Sciatic nerve (tissue), 2 donors: ENCODE results near the gene CDH22. TPM values are rescaled to one million over a fixed set of nuclear protein-coding genes. Genes with fewer than 3 reads are reported as not detected.
A peak's percentile ranks its signal among the peaks of the same experiment; 100 is the strongest.

Source experiments
- ATAC-seq: fragments of 200-7000 bp; cut with Tn5 transposase; one replicate; pipeline ENCODE4 v1.9.1; 2020; ENCODE audit warnings: mild to moderate bottlenecking, moderate library complexity
- DNase-seq: peaks from one replicate; pipeline ENCODE4 v3.0.0-alpha.2; 2020; ENCODE audit warnings: low spot score
- intact Hi-C: fragments of 100-400 bp; cut with DNase I; formaldehyde crosslinking; loops from one replicate; pipeline ENCODE4 v1.14.2; 2022
- total RNA-seq: library from RNA; stranded (reverse); fragmentation: NEBNext Ultra II Directional; extraction: Animal tissue kit (Norgen Biotek cat#: 25700); gene quantifications from one replicate; pipeline ENCODE4 v1.2.1, GENCODE V29; 2021
- donor health status: DM: no; HTN: no; CAD: no.
- donor health status: DM: no; HTN: no; CAD: no.

CDH22 gene
- total RNA-seq, 1 donor from 2014 or later: 0.40 TPM

DNA sequence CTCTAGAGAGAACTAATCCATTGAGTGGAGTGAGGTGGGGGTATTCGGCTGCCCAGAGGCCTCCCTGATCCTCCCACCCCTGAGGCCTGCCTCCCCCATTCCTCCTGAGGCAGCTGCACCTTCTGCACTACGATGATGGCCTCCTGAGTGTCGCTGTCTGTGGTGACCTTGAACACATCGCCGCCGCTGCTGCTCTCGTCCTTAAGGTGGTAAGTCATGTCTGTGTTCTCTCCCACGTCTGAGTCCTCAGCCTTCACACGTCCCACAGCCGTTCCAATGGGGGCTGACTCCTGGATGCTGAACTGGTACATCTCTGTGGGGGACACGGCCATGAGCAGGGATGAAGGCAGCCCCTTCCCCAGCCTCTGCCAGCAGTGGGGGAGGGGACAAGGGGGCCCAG lies 95.4 kb downstream of the CDH22 start:
- ATAC-seq: no peak
- intact Hi-C loops: no loop called here
- DNase-seq: no peak

DNA sequence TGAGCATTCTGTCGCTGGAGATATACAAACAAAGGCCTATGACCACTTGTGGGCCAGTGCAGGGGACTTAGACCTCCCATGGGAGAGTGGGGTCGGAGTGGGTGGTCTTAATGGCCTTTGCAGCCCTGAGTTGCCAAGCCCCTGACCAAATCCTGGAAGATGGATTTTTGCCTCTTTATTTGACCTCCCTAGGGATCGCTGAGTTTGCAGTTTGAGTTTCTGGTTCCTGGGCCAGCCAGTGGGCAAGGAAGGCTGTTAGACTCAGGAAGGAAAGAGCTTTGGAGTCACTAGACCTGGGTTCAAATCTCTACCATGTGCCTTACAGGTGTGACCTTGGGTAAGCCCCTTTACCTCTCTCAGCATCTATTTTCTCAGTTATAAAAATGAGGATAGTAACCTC lies 96.0 kb downstream of the CDH22 start:
- ATAC-seq: no peak
- DNase-seq: no peak
- intact Hi-C loops: no loop called here

DNA sequence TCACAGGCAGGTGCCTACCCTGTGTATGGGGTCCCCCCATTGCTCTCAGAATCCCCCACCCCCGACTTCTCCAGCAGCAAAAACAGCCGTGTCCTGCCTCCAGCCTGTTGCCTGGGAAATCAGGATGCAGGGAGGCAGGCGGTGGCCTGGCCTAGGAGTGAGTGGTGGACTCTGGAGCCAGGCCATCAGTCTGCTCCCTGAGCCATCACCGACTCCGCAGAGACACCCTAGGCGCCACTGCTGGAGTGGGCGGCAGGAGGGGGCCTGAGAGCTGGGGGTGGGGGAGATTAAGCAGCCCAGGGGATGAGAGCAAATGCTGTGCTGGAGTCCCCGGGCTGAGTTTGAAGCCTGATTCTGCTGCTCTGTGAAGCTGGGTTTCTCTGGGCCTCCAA lies 97.0 kb downstream of the CDH22 start:
- intact Hi-C loops: no loop called here
- no peak for DNase-seq

DNA sequence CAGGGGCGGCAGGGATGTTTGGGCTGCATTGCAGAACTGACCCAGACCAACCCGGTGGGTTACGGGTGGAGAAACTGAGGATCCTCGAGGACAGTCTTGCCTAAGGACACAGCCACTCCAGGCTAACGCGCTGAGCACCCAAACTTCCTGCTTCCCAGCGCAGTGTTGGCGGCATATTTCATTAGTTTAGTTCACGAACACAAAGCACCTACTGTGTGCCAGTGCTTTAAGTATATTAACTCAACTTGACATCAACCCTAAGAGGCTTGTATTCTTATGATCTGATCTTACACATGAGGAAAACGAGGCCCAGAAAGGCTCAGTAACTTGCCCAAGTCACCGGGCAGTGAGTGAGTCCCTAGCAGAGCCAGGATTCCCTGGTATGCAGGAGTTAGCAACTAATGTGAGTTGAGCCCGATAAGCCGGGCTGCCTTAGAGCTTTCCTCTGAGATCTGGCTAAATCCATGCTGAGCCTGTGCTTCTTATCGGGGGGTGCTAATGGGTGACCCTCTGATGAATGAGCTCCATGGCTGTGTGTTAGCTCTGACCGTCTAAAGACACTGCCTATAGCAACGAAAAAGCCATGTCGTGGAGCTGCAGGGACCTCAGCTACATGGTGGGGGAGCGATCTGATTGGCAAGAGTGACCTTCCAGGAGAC lies 97.5 kb downstream of the CDH22 start:
- DNase-seq (no peak), ATAC-seq (no peak)
- intact Hi-C loops: no loop called here

More for the DNA sequence above, 97.0 kb downstream of the CDH22 start:
- ATAC-seq: no peak

DNA sequence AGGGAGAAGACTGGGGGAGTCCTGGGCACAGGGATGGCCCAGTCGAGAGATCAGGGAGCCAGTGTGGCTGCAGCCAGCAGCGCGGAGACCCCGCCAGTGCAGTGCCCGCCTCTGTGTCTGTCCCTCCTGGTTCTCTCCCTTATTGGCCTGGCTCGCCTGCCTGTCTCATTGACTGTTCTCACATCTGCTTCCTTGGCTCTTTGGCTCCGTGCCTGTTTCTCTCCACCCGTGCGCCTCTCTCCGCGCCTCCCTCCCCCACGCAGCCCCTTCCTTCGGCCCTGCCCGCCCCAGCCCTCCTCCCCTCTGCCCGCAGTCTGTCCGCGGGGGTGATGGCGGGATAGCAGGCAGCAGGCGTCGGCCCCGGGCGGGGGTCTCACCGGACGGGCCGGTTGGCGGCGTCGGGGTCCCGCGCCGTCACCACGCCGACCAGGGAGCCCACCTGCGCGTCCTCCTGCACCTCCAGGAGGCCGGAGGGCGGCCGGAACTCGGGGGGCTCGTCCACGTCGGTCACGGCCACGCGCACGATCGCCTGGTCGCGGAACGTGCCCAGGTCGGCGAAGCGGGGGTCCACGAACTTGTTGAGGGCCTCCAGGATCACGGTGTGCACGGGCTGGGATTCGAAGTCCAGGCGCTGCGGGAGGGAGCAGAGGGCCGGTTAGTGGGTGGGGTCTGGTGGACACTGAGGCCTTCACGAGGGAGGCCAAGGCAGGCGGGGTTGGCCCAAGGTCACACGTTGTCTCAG lies 98.2 kb downstream of the CDH22 start:
- DNase-seq (no peak), ATAC-seq (no peak)
- intact Hi-C loops: no loop called here

DNA sequence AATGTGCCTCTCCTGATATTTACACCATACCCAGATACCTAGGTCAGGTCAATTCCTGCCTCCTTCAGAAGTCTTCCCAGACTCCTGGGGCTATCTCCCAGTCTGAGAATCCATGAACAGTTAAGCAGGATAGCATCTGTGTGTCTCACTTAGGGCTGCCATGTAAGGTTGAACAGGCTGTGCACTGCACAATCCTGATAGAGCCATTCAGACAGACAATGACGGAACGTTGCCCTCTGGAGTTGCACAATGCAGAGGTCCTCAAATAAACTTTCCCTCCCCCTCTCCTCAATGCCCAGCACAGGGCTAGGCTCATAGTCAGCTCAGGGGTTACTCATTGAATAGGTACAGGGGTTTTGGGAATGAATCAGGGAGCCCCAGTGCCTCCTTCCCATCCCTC lies 100.5 kb downstream of the CDH22 start:
- DNase-seq (no peak), ATAC-seq (no peak)
- intact Hi-C loops: no loop called here

DNA sequence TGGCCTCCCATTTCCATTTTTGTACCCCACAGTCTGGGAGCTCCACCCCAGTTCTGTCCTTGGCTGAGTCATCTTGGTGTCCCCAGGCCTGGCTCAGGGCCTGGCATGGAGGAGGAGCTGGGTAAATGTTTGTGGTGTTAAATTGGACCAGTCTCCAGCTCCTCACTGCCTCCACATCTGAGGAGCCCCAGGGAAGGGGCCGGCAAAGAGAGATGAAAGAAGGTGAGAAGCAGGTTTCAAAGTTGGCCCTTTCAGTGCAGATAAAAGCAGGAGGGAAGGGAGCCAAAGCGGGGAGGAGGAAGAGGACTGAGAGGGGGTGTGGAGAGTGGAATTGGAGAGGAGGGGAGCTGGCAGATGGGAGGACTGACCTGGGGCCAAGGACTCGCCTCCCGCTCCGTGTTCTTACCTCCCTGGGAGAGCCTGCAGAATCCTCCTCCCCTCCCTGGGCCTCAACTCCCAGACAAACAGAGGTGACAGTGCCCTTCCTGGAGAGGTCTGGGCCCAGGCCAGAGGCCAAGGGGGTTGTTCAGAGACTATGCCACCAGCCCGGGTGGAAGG lies 101.2 kb downstream of the CDH22 start:
- intact Hi-C loops: no loop called here
- ATAC-seq (no peak), DNase-seq (no peak)

DNA sequence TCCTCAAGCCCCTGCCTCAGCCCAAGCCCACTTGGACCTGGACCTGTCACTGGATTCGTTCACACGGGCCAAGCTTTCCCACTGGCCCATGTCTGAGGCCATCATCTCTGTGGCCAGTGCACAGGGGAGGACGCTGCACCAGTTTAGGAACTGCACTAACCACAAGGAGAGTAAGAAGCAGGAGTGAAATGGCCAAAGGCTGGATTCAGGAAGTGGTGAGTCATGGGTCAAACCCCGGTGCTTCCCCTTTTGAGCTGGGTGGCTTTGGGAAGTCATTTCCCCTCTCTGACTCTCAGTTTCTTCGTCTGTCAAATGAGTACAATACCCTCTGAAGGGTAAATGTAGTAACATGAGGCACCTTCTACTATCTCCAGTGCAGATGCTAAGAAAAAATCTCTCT lies 102.3 kb downstream of the CDH22 start:
- intact Hi-C loops: no loop called here
- ATAC-seq (peak; percentile 71), DNase-seq (no peak)

DNA sequence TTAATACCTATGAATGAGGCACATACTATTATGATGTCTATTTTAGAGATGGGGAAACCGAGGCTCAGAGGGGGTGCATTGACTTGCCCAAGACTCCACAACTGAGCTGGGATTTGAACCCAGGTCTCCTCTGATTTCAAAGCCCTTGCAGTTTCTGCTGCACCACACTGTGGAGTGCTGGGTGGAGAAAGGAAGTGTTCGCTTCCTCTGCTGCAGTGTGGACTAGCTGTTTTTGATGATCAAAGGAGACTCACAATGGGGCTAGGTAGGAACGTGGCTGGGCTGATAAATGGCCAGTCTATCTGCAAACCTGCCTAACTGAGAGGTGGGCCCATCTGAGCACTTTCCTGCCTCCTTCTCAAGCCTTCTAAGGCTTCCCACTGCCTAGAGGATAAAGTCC lies 102.9 kb downstream of the CDH22 start:
- intact Hi-C loops: no loop called here
- ATAC-seq: no peak
- no peak for DNase-seq

DNA sequence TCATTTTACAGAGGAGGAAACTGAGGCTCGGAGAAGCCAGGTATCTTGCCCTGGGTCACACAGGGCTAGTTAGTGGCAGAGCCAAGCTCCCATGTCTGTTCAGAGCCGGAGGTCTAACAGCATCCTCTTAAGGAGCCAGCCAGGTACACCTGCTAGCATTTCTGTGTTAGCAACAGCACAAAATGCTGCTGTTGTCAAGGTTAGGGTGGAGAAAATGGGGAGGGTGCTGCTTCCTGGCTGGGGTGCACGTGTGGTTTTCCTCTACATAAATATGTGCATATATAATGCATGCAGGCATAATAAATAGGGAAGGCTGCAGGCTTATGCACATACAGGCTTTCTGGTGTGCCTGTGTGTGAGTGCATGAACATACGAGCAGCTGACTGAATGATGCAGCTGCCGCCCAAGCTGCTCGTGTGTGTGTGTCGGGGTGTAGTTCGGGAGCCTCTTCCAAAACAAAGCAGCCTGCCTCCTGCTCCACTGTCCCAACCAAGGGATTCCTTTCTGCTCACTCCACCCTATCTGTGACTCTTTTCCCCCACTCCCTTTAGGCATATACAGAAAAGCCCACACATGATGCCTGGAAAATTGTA lies 103.6 kb downstream of the CDH22 start:
- DNase-seq (no peak), ATAC-seq (no peak)
- intact Hi-C loops: no loop called here

DNA sequence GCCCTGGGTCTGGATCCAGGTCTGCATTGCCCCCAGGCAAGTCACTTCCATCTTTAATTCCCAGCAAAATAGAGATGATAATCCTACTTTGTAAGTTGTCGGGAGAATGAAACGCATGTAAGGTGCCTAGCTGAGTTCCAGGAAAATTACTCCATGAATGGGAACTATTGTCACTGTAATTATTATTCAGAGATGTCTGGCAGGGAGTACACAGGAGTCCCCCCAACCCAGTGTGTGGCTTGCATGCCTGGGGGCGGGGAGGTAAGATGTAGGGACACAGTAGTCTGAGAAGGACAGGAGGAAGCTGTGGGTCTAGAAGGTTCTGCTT lies 104.8 kb downstream of the CDH22 start:
- ATAC-seq (no peak), DNase-seq (no peak)
- intact Hi-C loops: no loop called here

DNA sequence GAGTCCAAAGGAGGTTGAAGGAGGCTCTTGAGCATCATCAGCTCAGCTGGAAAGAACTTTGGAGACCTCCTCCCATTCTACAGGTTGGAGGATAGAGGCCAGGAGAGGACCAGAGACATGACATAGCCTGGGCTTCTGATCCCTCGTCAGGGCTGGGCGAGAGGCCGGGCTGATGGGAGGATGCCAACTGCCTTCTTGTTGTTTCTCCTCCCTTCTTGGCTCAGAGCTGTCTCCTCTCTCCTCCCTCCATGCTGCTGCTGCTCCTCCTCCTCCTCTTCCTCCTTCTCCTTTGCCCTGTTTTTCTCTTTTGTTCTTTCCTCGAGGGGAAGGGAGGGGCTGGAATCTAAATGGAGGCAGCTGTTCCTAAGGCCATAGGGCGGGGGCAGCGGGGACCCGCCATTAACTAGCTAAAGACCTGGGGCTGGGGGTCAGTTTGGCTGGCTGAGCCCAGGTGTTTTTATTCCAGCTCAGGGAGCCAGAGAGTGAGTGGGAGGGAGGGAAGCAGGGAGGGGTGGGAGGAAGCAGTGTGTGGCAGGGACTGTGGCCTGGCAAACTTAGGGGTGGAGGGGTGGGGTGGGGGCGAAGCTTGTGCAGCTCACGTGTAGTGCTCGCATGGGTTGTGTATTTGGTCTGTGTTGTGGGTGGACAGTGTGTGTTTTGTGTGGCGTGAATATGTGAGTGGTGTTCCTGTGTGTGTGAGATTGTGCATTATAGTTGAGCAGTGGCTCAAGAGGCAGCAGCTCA lies 105.4 kb downstream of the CDH22 start:
- peak; percentile 72 for ATAC-seq
- peak; percentile 84 for DNase-seq

DNA sequence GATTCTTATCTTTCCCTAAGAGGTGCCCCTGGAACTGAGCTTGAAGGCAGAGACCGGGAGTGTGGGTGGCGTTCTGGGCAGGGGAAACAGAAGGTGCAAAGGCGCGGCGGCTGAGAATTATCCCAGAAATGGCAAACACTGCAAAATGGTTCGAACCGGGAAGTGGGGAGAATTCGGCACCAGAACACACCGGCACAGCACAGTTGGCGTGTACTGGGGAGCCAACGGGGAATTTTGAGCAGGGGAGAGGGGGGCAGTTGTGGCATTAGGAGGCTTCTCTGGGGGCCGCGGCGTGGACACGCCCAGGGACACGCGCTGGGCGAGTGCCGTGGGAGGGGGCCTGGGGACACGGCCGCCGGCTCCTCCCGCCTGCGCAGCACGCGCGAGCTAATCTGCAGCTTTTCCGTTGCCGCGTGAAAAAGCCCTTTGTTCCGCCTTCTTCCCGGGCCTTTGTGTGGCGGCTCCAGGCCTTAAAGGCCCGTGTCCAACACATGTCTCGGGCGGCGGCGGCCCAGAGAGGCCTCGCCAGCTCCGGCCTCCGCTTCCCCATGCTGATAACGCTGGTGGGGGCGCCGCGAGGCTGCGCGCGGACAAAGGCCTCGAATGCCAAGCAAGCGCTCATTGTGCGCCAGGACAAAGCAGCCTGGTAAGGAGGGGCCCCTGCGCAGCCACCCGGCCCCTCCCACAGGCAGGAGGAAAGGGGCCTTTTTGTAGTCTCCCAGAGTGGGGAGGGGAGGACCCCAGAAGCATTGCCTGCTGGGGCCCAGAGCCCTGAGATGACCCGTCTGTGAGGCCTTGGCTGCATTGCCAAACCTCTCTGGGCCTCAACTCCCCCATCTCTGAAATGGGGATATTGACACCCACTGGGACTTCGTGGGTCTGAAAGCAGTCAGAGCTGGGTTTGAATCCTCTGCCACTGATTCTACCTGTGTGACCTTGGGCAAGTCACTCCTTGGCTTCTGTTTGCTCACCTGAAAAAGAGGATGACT lies 107.4 kb downstream of the CDH22 start:
- peak; percentile 55 for ATAC-seq
- peak; percentile 78 for DNase-seq
- intact Hi-C loops: no loop called here

More for the DNA sequence above, 105.4 kb downstream of the CDH22 start:
- intact Hi-C loops: no loop called here

DNA sequence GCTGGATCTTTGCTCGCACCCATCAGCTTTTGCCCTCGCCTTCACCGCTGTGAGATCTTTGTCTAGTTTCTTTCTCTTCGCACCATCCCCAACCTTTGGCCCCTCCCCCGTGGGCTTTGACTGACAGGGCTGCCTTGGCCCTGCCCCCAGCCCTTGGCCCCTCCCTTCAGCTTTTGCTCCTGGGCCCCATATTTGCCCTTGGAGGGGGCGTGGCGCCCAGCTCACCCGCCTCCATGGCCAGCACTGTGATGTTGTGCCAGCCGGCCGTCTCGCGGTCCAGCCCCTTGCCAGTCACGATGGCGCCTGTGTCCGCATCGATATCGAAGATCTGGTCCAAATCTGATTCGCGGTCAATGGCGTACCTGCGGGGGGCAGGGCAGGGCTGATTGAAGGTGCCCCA lies 109.1 kb downstream of the CDH22 start:
- intact Hi-C loops: no loop called here
- ATAC-seq (peak; percentile 42), DNase-seq (peak; percentile 75)

DNA sequence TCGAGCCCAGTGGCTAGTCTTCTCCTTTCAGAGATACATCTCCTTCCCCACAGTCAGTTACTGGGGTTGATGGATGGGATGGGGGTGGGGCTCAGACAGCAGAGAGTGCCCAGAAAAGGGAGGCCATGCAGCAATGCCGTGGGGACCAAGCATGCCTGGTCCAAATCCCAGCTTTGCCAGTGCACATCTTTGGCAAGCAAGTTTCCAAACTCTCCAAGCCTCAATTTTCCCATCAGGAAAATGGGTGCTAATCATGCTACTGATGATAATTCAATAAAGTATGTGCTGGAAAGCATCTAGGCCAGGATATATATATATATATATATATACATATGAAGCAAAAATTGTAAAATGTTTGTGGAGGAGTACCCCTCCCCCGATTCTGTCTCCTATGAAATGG lies 111.3 kb downstream of the CDH22 start:
- no peak for ATAC-seq
- intact Hi-C loops: no loop called here
- DNase-seq: no peak

DNA sequence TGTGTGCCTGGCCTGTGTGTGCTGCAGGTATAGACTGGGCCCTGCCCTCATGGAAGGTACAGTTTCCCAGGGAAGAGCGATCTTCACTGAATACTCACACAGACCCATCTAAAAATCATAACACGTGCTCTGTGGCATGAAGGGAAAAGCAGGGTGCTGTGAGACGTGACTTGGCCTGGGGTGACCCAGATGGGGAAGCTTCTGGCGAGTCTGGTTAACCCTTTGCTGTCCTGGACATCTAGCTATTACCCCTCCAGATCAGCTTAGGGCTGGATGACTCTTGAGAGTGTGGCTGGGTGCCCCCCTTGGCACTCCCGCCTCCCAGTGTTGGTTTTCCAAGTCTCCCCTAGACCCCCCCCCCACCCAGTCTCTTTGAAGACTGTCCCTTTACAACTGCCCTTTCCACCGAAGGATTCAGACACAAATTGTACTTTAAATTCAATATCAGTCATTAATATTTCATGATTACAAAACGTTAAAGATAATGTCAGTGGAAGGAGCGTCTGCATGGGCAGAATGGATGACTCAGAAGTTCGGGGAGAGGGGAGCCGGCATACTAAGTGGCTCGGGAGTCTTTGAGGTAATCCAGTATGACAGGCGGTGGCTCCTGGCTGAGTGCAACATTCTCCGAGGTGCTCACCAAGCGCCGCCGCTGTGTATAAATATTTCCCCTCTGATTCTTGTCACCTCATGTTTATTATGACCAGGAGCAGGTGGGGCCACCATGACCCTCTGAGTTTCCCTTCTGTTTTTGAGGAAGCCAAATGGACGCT lies 112.8 kb downstream of the CDH22 start:
- ATAC-seq (no peak), DNase-seq (no peak)
- intact Hi-C loops: no loop called here

DNA sequence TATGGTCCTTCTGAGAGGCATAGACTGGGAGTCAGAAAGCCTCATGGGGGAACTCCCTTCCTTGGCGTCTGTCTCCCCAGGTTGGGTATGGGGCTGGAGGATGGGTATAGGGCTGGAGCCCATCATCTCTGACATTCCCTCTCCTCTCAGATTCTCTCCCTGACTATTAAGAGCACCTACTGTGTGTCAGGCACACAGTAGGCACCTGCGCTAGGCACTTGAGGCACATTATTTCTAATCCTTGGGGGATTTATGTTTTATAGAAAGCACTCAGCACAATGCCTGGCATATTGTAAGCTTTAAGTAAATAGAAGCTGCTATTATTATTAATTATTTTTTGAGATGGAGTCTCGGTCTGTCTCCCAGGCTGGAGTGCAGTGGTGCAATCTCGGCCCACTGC lies 113.9 kb downstream of the CDH22 start:
- DNase-seq: no peak
- intact Hi-C loops: no loop called here
- no peak for ATAC-seq
